DMS53 treated with DMSO at 0.1 percent for 48 hours (cell line): Measurements from ENCODE around the gene FOXE1.

Experiments used
- DNase-seq: peaks from one replicate; lab custom pipeline; 2025; ENCODE audit not compliant: unreplicated experiment; lab: John Stamatoyannopoulos, UW

The FOXE1 gene

GRCh38 chr9:97864396-97864795 is 11.4 kb downstream of the FOXE1 start:
- no peak for DNase-seq

- no peak for DNase-seq
Observed at GRCh38 chr9:97866300-97866699, 13.3 kb downstream of the FOXE1 start.

- DNase-seq, result no peak
Observed at GRCh38 chr9:97866848-97867247, 13.8 kb downstream of the FOXE1 start.

GRCh38 chr9:97868859-97869258 is 15.8 kb downstream of the FOXE1 start:
- DNase-seq, result no peak

GRCh38 chr9:97873425-97873824 is 20.4 kb downstream of the FOXE1 start:
- DNase-seq, result no peak

- peak; percentile 32 for DNase-seq
Observed at GRCh38 chr9:97873882-97874281, 20.9 kb downstream of the FOXE1 start.

GRCh38 chr9:97874624-97875023 is 21.6 kb downstream of the FOXE1 start:
- no peak for DNase-seq

DNA sequence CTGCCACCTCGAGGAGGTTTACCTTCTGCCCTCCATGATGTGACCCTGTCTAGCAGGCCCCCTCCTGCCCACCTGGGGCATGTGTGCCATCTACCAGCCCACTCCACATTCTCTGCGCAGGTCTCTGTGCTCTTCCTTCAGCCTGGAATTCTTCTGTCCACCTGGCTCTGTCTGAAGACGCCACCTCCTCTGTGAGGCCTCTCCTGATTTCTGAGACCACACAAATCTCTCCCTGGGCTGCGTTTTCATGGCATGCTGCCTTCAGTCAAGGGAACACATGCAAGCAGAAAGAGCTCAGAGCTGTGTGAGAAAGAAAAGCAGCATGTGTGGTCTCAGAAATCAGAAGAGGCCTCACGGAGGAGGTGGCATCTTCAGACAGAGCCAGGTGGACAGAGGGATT is 22.1 kb downstream of the FOXE1 start:
- no peak for DNase-seq

GRCh38 chr9:97876061-97876460 is 23.0 kb downstream of the FOXE1 start:
- DNase-seq, result no peak

GRCh38 chr9:97880336-97880735 is 27.3 kb downstream of the FOXE1 start:
- DNase-seq, result no peak

DNA sequence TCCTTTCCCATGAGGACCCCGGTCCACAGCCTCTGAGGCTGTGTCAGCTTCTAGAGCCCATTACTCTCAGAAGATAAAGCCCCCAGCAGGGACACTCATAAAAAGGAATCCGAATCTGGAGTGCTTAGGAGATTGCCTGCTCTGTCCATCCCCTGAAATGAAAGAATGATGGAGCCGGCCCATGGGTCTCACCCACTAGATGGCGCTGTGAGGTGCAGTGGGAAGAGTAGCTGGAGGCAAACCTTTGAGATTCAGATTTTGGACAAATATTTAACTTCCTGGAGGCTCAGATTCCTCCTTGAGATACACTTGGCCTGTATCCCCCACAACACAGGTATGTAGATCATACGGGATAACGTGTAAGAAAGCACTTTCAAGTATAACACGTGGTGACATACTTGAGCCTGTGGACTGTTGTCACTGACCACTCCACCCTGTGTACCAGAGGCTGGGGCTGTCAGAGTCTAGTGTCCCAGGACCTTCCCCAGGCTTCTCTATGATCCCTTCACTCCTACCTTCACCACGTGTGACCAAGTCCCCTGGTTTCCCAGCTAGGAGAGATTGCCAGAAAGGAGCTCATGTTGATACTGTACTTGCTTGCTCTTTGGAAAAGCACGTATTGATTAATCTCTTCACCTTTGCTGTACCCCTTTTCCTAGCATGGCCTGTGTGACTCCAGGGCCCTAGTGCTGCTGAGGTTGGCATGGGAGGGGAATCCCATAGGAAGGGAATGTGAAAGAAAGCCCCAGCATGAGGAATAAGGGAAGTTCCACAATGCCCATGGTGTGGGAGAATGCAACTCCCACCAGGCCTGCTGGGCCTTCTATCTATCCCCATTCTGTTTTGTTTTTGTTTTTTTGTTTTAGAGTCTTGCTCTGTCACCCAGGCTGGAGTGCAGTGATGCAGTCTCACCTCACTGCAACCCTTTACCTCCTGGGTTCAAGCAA is 37.2 kb downstream of the FOXE1 start:
- DNase-seq, result peak; percentile 2

DNA sequence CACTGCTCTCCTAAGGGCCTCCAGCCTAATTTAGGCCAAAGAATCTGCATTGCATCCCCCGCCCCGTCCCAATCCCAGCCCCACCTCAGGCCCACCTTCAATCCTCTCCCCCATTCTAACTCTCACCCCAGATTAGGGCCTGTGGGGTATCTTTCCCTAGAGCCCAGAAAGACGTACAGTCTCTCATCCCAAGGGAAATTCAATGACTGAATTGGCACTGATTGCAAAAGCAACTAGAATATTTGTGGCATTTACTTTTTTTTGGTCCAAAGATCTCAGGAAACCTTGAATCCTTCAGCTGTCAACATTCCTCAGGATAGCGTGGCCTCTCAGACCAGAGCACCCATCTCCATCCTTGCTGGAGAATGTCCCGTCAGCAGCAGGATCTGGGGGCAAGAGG is 38.7 kb downstream of the FOXE1 start:
- no peak for DNase-seq

DNA sequence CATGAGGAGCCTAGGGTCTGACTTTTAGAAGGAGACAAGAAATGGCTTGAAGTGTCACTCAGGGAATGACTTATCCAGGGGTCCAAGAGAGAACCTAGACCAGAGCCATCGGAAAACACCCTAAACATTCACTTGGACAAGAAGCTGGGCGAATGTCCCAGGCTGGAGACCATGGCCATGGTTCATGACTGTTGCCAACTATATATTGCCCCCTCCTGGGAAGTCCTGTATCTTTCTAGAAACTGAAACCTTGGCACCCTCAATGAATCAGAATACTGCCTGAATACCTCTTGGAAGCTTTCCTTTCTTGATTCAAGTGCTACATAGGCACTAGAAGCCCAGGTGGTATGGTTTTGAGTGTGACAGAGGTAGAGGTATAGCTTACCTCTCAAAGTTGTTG is 39.4 kb downstream of the FOXE1 start:
- DNase-seq, result no peak

DNA sequence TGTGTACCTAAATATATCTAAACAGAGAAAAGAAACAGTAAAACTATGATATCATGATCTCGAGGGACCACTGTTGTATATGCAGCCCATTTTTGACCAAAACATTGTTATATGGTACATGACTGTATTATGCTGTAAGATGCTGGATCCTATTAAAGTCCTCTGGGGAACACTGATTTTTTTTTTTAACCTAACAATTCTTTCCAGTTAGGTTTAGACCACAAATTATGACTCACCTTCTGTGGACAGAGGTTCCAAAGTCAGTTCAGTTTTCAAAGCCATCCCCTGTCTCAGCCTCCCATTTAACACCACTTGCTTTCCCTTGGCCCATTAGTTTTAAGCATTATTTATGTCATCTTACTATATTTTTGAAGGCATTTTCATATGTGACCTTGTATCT is 42.2 kb downstream of the FOXE1 start:
- no peak for DNase-seq

DNA sequence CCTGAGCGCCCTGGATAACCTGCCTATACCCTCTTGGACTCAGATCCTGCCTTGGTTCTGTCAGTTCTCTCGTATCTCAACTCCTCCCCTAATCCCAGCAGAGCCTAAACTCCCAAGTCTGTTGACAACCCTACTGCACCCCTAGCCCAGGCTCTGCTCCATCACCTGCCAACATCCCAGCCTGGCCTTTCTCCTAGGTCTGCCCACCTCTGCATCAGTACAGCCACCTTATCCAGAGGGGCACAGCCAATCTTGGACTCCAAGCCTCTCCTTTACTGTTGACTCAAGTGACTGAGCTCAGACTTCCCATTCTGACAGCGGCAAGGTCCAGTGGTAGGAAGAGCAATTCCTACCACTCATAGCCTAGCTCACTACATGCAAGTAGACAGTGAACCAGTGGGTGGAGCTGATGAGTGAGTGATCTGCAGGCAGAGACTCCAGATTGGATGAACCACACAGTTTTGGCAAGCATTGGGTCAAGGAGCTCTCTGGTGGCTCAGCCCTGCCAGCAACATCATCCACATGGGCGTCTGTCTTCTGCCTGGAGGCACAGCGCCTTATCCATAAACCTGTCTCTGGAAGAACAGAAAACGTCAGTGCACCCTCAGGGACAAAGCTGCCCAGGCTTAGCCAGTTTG is 42.8 kb downstream of the FOXE1 start:
- DNase-seq, result no peak

DNA sequence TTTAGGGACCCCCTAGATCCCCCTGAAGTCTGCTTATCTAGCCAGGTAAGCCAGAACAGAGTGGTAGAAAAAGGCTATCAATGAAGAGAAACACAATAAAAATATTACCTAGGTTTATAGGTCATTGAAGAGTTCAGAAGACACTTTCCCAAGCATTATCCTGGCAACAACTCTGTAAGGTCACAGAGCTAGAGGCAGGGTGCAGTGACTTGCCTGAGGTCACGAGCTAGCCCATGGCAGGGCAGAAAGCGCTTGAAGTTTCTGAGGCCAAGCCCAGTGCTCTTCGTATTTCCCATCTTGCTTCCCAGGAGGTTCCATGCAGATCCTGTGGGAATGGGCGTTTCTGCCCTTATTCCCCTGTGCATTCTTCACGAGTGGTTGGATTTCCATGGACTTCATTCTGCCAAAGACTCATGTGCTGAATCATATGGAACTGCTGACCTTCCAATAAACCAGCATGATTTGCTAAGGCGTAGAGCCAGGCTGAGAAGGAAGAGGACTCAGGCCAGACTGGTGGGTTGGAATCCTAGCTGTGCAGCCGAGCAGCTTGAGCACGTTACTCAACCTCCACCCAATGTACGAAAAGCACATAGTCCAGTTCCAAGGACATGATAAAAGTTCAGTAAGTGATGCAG is 47.2 kb downstream of the FOXE1 start:
- no peak for DNase-seq

- DNase-seq, result peak; percentile 20
Observed at GRCh38 chr9:97900738-97901565, 47.9 kb downstream of the FOXE1 start.

- no peak for DNase-seq
Observed at GRCh38 chr9:97903177-97903576, 50.2 kb downstream of the FOXE1 start.

- DNase-seq, result no peak
Observed at GRCh38 chr9:97904725-97905124, 51.7 kb downstream of the FOXE1 start.

DNA sequence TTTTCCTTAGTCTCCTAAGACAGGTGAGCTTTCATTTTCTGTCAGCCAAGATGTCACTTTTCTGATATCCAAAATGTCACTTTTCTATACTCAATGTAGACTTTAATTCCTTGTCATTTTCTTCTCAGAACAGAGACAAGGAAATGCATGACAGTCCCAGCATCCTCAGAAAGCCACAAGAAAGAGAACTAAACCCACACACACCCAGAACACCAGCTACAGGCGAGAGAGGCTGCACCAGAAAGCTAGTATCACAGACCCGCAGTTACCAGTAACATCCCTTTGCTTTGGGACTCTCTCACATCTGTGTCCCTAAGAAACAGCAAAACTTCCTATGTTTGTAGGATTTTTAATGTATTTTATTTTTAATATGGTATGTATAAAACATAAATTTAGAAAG is 52.2 kb downstream of the FOXE1 start:
- DNase-seq, result no peak
